Activated T-cell treated with anti-CD3 and anti-CD28 coated beads, Interleukin-2, amount 50 U/mL, for 1 hour (primary cell): ENCODE data around the gene ZIC2.

Experiments used
- DNase-seq: peaks from one replicate; pipeline ENCODE4 v3.0.0-alpha.2; 2020

The ZIC2 gene

DNA sequence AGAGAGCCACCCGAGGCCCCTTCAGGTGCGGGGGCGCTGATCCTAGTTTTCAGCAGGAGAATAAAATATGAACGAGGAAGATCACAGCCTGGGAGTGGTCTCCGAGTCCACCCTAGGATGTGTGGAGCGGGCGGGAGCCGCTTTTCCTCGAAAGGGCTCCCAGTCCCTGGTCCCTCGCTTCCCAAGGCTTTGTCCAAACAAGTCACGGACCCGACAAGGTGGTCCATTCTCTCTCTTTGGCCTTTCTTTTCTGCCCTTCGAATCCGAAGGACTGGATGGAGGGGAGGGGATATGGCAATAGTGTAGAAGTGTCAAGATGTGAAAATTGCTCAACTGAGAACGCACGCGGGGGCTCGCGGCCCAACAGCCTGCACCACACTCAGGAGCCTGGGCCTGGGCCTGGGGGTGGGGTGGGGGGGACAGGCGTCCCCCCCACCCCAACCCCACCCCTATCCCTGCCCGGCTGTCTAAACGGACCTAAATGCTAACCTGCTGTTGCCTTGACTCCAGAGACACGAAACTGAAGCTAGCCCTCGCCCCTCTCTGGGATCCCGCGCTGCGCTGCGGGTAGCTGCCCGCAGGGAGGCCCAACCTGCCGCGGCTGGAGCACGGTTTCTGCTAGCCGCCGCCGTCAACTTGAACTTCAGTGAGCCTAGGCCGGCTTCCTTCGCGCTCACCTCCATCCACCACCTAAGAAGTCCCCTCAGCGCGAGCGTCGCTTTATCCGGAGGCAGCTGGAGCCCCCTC lies 7.1 kb downstream of the ZIC2 start:
- no peak for DNase-seq

DNA sequence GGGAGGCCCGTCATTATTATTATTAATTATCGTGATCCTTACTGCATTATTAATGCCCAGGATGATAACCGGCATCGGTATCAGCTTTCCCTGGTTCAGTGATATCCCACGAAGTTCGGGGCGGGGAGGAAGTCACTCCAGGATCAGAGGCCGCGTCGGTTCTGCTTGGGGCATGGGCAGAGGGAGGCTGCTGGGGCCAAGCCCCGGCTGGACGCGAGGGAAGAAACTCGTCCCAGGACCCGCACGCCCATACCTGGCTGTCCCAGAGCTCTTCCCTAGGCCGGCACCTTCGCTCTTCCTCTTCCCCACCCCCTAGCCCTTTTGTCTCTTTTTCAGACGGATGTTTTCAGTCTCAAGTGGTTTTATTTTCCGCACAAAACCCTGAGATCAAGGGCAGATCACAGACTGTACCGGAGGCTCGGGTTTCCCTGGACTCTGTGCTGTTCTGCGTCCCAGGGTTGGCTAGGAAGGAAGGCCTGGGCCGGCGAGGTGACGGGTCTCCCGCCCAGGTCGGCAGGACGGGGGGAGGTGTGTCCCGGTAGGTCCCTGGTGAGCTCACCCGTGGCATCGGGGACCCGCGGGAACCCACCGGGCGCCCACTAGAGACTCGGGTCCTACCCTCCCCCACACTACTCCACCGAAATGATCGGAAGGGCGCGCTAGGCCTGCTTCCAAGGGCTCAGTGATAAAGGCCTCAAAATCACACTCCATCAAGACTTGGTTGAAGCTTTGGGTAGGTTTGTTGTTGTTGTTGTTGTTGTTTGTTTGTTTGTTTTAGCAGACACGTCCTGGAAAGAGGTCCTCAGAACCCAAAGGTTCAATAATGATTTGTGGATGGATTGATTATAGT lies 7.9 kb downstream of the ZIC2 start:
- DNase-seq: peak; percentile 29

DNA sequence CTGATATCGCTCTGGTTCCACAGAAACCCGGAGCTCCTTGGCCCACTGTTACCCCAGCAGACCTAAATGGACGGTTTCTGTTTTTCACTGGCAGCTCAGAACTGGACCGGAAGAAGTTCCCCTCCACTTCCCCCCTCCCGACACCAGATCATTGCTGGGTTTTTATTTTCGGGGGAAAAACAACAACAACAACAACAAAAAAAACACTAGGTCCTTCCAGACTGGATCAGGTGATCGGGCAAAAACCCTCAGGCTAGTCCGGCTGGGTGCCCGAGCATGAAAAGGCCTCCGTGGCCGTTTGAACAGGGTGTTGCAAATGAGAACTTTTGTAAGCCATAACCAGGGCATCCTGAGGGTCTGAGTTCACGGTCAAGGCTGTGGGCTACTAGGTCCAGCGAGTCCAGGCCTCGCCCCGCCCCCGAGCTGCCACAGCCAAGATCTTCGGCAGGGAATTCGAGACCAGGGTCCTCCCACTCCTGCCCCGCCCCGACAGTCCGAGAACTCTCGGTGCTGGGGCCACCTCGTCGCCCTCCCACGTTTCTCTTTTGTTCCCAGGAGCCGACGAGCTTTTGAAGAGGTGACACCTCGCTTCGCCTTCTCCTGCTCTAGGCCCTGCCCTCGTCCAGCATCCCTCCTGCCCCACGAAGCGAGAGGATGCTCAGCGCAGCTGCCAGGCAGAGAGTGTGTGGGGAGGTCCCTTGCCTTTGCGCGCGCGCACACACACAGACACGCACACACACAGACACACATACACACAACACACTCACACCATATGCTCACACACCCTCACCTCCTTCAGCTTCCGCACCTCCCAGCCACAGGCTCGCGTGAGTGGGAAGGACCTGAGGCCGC lies 8.8 kb downstream of the ZIC2 start:
- peak; percentile 27 for DNase-seq

DNA sequence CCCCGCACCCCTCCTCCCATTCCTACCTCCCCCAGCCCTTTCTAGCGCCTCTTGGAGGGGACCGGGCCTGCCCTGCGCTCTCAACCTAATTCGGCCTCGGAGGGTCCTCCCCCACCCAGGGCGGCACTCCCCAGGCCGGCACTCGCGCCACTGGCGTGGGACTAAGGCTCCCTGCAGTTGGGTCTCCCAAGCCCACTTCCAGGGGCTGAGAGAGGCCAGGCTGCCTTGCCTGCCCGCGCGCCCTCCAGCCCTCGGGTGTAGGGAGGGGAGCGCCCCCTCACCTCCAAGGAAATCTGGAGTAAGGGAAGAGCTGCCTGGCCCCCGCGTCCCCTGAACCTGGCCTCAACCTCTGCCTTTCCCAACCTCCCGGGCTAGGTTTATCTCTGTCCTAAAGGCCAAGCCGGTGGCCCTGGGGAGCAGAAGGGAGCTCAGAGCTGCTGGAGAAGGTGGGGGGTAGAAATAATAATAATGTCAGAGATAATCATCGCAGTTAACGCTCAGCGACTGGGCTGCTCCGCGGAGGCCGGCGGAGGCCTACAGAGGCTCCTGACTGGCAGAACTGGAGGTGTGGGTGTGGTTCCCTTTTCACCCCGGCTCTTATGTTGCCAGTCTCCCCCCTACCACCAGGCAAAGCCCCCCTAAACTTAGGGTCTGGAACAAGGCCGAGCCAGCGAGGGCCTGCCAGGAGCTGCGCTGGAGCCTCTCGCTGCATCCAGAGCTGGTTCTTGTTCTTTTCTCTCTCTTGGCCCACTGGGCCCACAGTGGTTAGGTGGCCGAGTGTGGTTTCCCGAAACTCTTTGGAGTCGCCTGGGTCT lies 9.6 kb downstream of the ZIC2 start:
- DNase-seq: no peak

DNA sequence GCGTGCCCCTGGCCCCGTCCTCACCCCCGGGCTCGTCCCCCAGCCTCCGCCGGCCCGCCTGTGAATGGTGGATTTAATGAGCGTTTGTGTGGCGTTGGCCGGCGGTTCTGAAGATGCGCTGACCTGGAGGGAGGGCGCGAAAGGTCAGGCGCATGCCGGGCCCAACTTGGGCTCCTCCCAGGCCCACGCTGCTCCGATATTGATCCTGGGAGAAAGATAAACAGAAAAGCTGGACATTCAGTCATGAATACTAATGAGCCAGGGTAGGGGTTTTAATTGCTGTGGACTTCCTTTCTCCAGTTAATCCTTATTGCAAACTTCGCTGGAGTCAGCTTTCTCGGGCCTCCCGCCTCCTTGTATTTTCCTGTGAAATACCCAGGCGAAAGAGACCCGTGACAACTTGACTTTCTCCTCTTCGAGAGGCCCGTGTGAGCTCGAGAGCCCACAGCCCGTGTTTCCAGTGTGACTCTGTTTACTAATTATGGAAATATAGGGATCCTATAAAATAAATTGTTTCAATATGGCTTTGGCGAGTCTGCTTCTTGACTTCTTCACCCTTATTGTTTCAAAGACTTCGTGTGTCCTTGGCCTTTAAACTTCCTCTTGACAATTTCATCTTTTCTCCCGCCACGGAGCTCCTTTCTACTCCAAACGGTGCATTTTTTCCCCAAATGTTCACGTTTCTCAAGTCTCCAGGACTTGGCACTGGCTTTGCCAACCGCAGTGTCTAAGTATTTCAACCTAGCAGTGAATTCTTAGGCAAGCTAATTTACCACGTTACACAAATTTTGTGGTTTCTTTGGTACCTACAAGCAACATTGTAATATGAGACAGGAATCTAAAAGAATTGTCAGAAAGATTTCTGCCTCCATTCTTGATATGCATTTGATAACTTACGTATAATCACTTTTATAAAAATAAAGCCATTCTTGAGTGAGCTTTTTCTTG lies 10.5 kb downstream of the ZIC2 start:
- no peak for DNase-seq

DNA sequence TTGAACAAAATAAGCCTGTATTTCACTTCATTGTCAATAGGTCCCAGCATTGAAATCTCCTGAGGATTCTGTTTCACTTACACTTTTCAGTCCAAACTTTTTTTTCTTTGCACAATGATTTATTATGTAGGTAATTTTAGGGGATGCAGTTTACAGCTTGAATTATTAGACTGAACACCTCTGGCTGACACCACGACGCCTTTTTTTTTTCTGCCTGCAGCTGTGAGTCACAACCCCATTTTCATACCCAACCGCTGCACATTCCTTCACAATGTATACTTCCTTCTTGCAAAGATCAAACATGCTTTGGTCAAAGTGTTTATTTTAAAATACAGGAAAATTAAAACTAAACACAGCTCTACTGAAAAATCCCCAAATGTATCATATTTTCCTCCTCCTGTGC lies 11.4 kb downstream of the ZIC2 start:
- DNase-seq: no peak

DNA sequence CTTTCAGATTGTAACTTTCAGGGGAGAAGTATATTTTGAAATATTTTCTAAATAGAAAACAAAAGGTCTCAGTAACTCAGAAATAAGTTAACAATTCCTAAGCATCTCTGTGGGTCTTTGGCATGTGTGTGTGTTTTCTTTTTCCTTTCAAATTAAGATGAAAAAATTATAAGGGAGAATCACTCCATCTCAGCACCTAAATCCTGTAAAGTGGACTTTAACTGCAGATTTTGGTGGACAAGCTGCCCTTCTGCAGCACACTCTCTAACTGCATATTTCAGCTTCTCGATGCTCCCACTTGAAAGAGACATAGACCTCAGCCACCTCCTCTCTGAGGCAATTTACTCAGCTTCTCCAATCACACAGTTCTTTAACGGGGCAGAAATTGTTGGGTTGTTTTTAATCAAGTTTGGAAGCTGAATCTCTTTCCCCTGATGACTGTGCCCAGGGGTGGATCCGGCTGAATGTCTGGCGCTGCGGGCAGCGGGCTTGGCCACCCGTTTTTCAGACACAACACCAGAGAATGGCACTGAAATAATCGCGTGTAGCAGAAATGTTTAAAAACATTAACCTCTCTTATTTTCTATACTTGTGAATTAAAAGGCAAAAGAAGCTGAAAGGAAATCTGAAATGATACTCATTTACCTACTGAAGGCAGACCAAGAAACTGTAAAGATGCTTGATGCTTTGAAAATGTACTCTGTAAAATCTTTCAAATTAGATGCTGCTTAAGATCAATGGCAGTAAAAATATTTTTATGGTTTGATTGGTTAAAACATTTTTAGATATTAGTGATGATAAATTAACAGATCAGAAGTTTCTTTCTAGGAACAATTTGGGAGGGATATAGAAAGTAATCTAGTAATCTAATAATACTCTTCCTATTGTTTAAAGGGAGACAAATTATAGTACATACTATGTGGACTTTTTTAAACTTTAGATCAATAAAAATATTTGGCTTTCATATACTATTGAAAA lies 12.4 kb downstream of the ZIC2 start:
- DNase-seq: no peak

DNA sequence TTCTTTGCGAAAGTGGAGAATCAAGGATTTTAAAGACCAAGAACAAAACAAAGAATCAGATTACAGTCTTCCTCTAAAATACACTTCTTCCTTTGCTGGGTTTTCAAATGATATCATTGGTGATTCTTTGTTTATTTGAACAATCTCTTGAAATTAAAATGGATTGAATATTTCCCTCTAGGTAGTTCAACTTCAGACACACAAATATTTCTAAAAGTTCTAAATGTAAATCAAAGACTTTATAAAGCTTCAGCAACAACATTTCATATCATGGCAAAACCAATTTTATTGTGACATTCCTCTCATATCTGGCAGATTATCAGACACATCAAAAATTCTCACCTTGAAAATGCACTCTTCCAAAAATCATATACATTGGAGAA lies 13.0 kb downstream of the ZIC2 start:
- no peak for DNase-seq

DNA sequence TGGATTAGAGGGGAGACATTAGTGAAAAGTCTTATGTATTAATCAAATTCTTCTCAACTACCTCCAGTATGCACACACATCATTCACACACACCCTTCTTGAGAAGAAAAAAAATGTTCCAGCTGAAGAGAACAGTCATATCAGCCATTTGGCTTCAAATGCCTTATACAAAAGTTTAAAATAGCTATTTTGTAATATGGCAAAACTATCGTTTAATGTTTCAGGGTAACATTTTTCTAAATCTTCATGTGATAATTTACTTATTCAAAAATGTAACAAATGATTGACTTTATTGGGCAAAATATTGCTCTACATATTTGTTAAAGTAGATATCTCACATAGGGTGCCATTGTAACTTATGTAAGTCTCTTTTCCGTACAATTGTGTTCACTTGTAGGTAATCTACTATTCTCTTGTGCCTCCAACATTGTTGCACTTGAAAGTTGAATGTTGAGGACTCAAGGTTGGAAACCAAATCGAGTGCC lies 13.6 kb downstream of the ZIC2 start:
- no peak for DNase-seq

DNA sequence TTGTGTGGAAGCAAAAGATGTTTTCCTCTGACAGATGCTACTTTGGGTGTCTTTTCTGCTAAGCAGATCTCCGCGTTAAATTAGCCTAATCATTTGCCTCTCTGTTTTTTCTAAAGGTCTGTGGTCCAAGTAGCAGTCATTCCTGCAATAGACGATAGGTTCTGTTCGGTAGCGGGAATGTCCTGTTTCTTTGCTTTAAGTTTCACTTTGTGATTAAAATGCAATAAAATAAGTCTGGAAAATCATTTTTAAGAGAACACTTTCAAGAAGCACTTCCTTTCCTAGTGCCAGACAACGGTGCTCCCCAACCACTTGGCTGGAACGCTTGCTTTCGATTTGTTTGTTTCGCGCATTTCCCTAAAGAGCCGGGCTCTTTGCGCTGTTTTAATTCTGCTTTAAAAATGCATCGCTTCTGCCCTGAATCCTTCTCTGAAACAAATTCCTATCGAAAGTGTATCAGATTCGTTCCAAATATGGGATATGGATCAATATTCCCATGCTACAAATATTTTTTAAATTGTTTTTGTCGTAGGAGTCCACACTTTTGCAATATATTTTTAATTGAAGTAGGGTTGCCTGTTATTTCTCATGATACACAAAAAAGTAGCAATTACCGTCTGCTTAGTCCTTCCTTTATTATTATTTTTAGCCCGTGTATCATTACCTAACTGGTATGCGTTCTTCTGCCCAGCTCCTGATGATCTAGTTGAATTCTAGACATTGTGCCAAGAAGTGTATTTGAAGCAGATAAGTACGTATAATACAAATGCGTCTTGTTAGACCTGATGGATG lies 14.2 kb downstream of the ZIC2 start:
- no peak for DNase-seq

DNA sequence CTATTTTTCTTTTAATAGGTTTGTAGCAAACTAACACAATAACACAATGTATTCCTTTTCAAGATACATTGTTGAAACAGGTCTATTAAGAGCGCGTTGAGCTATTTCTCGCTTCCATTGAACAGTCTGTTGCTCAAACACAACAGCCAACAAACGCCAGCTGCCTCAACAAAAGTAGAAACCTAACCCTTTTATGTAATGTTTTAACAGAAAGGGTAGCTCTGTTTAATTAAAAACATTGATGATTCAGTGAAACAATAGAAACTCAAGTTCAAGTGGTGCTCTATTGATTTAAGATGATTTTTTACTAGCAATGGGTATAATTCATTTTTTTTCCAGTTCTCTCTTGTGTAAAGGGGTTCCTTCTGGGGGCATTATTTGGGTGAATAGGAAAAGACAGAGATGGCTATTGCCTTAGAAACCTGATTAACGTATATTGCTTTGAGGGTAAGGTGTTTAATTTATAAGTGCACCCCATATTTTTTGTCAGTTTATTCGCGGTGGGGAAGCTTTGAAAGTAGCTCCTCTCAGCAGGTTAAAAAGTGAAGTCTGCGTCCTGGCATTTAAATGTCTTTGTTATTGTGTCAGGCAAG lies 14.9 kb downstream of the ZIC2 start:
- DNase-seq: no peak

DNA sequence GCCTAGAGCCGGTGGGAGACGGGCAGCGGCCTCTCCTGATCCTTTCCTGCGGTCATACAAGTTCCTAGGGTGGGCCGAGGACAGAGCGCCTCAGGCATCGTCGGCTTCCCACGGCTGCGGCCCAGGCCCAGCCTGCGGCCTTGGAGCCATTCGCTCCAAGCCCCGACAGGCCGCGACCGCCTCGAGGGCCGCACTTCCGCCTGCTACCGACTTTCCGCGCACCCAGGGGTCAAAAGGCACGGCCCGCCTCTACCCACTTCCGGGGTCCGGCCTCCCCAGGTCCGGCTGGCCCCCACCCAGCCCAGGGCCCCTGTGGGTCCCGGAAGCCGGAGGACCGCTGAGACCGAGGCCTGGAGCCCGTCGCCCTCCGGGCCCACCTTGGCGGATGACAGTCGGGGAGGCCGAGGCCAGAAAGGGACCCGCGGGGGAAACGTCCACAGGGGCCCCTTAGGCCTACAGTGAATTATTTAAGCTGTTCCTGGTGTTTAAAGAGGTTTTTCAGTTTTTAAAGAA lies 16.2 kb downstream of the ZIC2 start:
- DNase-seq: no peak

DNA sequence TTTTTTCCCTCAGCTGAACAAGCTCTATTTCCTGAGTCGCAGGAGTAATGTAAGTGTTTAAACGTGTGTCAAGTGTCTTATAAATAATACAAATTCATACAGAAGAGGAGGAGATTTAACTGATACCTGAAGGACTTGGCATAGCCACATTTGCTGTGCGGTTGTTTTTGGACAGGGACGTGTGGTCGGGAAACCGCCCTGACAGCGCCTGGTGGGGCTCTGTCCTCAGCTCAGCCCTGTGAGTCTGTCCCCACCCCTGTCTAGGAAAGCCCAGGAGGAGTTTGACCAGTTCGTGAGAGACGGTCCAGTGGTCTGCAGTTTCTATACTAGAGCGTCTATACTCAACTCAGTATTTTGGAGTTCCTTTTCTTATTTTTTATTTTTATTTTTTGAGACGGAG lies 16.7 kb downstream of the ZIC2 start:
- DNase-seq: no peak

DNA sequence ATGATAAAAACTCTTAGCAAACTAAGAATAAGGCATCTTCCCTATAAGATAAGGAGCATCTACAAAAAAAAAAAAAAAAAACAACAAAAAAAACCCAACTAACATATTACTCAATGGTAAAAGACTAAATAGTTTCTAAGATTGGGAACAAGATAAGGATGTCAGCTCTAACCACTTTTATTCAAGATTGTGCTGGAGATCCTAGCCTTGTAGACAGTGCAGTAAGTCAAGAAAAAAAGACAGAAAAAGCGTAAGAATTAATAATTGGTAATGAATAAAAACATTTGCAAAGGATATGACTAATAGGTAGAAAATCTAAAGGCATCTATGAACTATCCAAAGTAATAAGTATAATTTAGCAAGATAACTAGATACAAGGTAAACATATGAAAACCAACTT lies 33.0 kb downstream of the ZIC2 start:
- DNase-seq: no peak

DNA sequence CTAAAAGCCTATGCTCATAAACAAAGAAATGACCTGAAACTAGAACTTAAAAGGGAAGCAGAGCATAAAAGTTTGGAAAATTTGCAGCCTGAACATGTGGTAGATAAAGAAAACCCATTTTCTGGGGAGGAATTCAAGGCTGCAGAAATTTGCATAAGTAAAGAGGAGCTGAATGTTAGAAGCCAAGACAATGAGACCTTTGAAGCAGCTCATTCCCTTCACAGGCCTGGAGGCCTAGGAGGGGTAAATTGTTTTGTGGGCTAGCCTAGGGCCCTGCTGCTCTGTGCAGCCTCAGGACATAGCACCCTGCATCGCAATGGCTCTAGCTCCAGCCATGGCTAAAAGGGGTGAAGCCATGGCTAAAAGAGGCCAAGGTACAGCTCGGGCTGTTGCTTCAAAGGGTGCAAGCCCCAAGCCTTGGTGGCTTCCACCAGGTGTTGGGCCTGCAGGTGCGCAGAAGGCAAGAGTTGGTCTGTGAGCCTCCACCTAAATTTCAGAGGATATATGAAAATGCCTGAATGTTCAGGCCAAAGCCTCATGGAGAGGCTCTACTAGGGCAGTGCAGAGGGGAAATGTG lies 38.3 kb downstream of the ZIC2 start:
- no peak for DNase-seq

DNA sequence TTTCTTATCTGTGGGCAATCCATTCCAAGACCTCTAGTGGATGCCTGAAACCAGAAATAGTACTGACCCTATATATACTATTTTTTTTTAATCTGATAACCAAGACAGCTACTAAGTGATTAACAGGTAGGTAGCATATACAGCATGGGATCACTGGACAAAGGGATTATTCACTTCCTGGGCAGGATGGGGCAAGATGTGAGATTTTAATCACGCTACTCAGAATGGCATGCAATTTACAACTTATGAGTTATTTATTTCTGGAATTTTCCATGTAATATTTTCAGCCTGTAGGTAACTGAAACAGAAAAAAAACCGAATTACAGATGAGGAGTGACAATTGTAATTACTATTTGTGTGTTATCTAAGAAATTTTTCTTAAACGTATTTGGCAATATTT lies 41.2 kb downstream of the ZIC2 start:
- DNase-seq: no peak

DNA sequence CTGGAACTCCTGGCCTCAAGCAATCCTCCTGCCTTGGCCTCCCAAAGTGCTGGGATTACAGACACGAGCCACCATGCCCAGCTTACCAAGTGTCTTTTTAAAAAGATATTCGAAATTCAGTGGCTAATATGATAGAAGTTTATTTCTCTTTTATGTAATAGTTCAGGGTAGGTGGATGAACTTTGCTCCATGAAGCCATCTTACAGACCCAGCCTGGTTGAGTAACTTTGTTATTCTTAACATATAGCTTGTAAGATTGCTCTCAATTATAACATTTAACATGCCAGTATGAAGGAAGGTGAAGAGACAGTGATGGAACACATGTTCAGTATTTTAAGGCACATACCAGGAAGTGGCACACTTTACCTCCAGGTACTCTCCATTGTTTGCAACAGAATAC lies 42.4 kb downstream of the ZIC2 start:
- no peak for DNase-seq

DNA sequence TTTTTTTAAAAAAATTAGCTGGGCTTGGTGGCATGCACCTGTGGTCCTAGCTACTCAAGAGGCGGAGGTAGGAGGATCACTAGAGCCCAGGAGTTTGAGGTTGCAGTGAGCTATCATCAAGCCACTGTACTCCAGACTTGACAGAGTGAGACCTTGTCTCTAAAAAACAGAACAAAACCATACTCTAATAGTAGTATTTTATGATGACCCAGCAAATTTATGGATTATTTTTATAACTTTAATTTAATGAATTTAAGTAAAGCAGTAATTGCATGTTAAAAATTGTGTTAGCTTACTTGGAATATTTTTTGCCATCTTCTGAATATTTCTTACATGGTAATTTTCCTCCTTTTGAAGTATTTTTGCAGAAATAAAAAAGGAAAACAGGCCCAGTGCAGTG lies 48.3 kb downstream of the ZIC2 start:
- no peak for DNase-seq
